HUES6 (cell line): ENCODE measurements around the gene CHADL.

ENCODE experiments used
- H3K27ac ChIP-seq: 2 replicates; pipeline ENCODE4 v1.7.0; 2013; ENCODE audit warnings: low read depth, mild to moderate bottlenecking, low read length, inconsistent platforms
- H3K27me3 ChIP-seq: 2 replicates; pipeline ENCODE4 v1.6.1; 2013; ENCODE audit warnings: low read length; ENCODE audit not compliant: control insufficient read depth, insufficient read depth
- H3K36me3 ChIP-seq: 2 replicates; pipeline ENCODE4 v1.6.1; 2013; ENCODE audit warnings: low read length; ENCODE audit not compliant: control insufficient read depth, insufficient read depth
- H3K4me1 ChIP-seq: 2 replicates; pipeline ENCODE4 v1.6.1; 2013; ENCODE audit warnings: low read length; ENCODE audit not compliant: control insufficient read depth, insufficient read depth
- H3K4me3 ChIP-seq: 2 replicates; pipeline ENCODE4 v1.5.1; 2013; ENCODE audit warnings: low read depth, low read length
- H3K9ac ChIP-seq: one replicate; pipeline ENCODE4 v1.6.1; 2013; ENCODE audit warnings: mild to moderate bottlenecking, low read length
- H3K9me3 ChIP-seq: 2 replicates; pipeline ENCODE4 v1.6.1; 2013; ENCODE audit warnings: low read depth, low read length; ENCODE audit not compliant: control insufficient read depth, insufficient read depth

Gene CHADL

DNA sequence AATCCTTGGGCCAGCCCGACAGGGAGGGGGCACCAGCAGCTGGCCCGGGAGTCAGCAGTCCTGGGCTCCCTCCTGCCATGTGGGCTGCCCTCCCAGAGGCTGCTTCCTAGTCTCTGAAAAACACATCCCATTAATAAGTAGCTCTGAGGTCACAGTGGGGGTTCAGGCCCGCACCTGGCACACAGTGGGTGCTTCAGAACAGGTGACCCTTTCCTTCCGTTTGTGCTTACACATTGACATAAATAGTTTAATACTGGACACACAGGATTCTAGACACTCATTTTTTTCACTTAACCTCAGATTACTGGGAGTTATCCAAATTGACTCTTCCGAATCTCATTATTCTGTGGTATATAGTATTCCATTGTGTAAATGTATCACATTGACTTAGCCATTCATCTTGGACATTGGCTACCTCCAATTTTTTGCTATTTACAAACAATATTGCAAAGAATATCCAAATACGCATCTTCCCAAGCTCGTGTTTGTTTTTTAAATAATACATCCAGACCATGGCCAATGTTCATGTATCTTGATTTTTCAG, 474 bp upstream of the CHADL start:
- H3K27ac ChIP-seq = no peak overlapping the region

DNA sequence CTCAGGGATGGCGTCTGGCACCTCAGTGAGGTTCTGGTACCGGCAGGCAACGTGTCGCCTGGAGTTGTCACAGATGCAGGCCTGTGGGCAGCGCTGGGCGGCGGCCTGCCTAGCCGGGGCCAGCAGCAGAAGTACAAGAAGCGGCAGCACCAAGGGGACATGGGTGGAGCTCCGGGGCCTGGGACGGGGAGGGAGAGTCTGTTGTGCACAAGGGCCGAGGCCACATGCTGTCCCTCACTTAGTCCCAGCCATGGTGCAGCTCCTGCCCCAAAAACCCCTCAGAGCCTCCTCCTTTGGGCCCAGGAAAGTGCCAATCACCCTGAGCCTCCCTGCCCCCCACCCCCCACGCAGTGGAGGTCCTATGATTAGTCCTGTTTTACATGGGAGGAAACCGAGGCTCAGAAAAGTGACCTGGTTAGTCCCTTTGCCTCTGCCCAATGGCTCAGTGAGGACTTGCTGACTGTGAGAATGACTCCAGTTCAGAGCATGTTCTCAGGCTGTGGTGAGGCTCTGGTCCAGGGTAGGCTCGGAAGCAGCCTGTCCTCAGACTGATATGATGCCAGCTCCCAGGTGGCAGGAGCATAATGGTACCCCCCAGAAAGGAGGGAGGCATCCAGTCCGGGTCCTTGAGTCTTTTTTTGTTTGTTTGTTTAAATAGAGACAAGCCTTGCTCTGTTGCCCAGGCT, 1.1 kb downstream of the CHADL start:
- Histone ChIP-seq H3K9me3 (no peaks in the 10 kb centered on the region), H3K4me3 (no peak overlapping the region), H3K27me3 (peaks cover 4% of the 10 kb centered on the region; the same call in 1 of the 2 replicates), H3K27ac (no peak overlapping the region), H3K9ac (no peak overlapping the region), H3K4me1 (peaks cover 28% of the 10 kb centered on the region), H3K36me3 (0 out of 2 replicates have a peak, but pooled peaks cover under 1% of the 10 kb centered on the region)

More for the DNA sequence above, 474 bp upstream of the CHADL start:
- peaks cover 15% of the 10 kb centered on the region for H3K36me3 ChIP-seq
- no peak overlapping the region for H3K4me3 ChIP-seq
- H3K27me3 ChIP-seq = peaks cover 4% of the 10 kb centered on the region; the same call in 1 of the 2 replicates
- H3K9me3 ChIP-seq = no peaks in the 10 kb centered on the region
- H3K4me1 ChIP-seq = peaks cover 22% of the 10 kb centered on the region
- H3K9ac ChIP-seq = no peak overlapping the region

DNA sequence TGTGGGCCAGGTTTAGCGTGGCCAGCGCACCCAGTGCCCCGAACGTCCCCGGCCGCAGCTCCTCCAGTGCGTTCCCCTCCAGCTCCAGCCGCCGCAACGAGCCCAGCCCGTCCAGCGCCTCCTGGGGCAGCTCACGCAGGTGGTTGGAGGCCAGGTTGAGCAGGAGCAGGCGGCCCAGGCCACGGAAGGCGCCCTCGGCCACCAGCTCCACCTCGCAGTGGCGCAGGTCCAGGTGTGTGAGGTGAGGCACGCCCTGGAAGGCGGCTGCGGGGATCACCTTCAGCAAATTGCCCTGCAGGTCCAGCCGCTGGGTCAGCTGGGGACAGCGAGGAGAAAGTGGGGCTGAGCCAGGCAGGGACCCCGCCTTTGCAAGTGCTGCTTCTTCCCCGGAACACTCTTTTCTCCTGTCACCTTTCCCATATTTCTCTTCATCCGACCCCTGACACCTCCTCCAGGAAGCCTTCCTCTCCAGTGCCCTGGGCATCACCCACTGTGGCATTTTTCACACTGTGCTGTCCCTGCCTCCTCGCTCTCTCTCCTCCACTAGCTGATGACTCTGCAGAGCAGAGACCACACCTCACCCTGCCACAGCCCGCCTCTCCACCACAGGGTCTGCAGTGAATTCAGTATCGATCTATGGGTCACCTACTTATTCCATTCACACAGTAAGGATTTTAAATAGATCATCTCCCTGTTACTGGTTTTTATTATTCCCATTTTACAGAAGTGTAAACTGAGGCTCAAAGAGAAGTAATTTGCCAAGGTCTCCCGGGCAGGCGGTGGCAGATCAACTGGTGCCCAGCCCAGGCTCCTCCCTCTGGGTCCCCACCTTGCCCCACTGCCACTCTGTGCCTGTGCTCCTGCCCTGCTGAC, 1.9 kb downstream of the CHADL start:
- H3K4me3 ChIP-seq = peak overlapping the region; percentile 41; the same call in 1 of the 2 replicates
- peaks cover 28% of the 10 kb centered on the region for H3K4me1 ChIP-seq
- H3K27ac ChIP-seq = peak overlapping the region; percentile 27; the same call in 1 of the 2 replicates
- peaks cover 4% of the 10 kb centered on the region; the same call in 1 of the 2 replicates for H3K27me3 ChIP-seq
- no peaks in the 10 kb centered on the region for H3K9me3 ChIP-seq
- H3K36me3 ChIP-seq = no peaks in the 10 kb centered on the region
- H3K9ac ChIP-seq = no peak overlapping the region

DNA sequence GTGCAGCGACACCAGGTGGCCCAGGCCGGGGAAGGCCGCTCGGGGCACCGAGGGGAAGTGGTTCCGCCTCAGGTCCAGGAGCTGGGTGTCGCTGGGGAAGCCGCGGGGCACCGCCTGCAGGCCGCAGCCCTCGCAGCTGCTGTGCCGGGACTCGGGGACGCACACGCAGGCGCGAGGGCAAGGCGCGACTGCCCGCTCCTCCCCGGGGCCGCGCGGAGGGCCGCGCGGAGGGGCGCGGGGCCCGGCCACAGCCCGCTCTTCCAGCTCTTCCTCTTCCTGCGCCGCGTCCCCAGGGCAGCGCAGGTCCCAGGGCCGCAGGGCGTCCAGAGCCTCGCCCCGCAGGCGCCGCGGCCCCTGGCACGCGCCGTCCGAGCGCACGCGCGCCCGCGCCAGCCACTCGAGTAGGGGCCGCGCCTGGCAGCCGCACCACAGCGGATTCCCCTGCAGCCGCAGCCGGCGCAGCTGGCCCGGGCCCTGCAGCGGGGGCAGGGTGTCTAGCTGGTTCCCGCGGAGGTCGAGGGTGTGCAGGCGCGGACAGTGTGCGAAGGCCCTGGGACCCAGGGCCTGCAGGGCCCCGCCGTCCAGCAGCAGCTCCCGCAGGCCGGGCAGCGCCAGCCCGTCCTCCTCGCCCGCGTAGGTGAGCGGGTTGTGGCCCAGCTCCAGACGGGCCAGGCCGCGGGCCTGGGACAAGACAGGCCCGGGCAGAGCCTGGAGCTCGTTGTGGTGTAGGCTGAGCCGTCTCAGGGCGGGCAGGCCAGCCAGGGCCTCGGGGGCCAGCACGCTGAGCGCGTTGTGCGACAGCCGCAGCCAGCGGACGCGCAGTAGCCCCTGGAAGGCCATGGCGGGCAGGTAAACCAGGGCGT, 2.8 kb downstream of the CHADL start:
- Histone ChIP-seq H3K27ac (peak overlapping the region; percentile 27; the same call in 1 of the 2 replicates), H3K36me3 (no peaks in the 10 kb centered on the region), H3K4me1 (peaks cover 28% of the 10 kb centered on the region), H3K27me3 (peaks cover 4% of the 10 kb centered on the region; the same call in 1 of the 2 replicates), H3K4me3 (peak overlapping the region; percentile 41; the same call in 1 of the 2 replicates), H3K9me3 (no peaks in the 10 kb centered on the region), H3K9ac (no peak overlapping the region)

DNA sequence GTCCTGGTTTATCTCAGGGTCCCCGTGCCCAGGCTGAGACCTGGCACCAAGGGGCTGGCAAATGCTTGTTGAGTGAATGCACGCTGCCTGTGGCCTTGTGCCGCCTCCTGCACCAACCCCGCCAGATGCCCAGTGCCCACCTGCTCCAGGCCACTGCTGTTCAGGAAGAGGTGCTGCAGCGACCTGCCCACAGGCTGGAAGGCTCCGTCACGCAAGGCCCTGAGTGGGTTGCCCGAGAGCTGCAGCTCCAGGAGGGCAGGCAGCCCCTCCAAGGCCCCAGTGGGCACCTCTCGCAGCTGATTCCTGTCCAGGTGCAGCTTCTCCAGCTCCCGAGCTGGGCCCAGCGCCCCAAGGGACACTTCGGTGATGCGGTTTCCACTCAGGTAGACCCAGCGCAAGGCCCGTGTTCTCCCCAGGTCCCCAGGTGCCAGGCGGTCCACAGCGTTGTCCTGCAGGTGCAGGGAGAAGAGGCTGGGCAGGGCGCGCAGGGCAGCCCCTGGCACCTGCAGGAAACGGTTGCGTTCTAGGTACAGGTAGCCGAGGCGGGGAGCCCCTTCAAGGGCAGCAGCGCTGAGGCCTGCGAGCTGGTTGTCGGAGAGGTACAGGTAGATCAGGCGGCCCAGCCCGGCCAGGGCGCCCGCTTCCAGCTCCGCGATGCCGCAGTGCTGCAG, 3.6 kb downstream of the CHADL start:
- Histone ChIP-seq H3K27me3 (peaks cover 4% of the 10 kb centered on the region; the same call in 1 of the 2 replicates), H3K4me1 (peaks cover 28% of the 10 kb centered on the region), H3K27ac (no peak overlapping the region), H3K4me3 (peak overlapping the region; percentile 41; the same call in 1 of the 2 replicates), H3K36me3 (no peaks in the 10 kb centered on the region), H3K9me3 (no peaks in the 10 kb centered on the region), H3K9ac (no peak overlapping the region)

DNA sequence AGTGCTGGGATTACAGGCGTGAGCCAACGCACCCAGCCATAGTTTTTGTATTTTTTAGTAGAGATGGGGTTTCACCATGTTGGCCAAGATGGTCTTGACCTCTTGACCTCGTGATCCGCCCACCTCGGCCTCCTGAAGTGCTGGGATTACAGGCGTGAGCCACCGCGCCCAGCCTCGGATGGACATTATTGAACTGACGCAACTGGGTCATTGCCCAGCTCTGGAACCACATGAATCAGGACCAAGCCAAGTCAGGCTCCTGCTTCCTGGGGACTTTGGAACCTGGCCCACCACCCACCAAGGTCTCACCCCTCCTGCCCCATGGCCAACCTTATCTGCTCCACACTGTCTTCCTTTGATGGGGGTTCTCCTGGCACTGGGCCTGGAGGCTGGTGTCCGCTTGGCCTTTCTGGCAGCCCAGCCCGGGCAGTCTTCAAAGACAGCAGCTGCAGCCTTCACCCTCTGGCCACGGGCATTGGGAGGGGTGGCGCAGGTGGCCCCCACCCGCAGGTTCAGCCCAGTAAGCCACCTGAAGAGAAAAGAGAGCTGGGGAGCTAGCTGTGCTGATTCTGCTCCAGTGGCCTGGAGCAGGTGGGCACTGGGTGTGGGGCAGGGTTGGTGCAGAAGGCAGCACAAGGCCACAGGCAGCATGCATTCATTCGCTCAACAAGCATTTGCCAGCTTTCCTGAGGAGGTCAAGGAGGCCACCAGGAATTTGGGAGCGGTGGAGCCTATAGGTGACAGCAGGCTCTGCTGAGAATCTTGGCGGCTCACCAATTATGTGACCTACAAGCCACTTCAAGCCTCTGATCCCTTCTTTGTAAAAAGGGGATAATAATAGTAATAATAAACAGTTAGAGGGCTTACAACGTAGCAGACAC, 5.7 kb downstream of the CHADL start:
- no peaks in the 10 kb centered on the region for H3K9me3 ChIP-seq
- peaks cover 14% of the 10 kb centered on the region for H3K36me3 ChIP-seq
- peaks cover 4% of the 10 kb centered on the region; the same call in 1 of the 2 replicates for H3K27me3 ChIP-seq
- H3K9ac ChIP-seq = no peak overlapping the region
- peaks cover 24% of the 10 kb centered on the region for H3K4me1 ChIP-seq
- no peak overlapping the region for H3K27ac ChIP-seq
- no peak overlapping the region for H3K4me3 ChIP-seq

DNA sequence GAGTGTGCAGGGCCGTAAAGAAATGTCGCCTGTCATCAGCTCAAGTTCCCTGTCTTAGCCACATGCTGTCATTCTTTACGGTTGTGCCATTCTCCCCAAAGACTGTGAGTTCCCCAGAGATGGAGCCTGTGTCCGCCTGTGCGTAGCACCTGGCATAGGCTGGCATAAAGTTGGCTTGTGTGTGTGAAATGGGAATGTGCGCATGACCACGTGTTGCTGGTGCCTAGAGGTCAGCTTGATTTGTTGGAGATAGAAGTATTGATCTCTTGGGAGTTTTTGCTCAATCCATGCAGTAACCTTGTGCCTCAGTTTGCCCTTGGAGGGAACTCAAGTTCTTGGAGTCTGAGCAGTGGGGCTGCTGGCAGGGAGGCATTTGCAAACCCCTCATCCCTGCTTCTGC, 9.4 kb downstream of the CHADL start:
- no peak overlapping the region for H3K4me3 ChIP-seq
- H3K9ac ChIP-seq = no peak overlapping the region
- peaks cover 8% of the 10 kb centered on the region for H3K4me1 ChIP-seq
- no peaks in the 10 kb centered on the region for H3K9me3 ChIP-seq
- no peak overlapping the region for H3K27ac ChIP-seq
- peaks cover 44% of the 10 kb centered on the region for H3K36me3 ChIP-seq
- no peaks in the 10 kb centered on the region for H3K27me3 ChIP-seq

DNA sequence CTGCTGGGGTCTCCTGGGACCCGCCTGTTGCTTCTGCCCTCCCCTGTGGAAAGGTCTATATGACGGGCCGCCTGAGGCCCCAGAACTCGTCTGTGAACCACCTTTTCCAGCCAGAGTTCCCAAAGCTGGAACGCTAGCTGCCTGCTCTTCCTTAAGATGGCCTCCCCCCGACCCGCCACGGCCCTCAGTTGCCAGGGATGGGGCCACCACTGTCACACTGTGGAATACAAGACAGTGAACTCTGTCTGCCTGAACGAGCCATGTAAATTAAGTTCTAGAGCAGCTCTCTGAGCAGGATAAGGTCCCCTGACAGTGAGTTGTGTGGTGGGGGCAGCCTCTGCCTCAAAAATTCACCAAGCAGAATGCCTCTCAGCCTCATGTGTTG, 10.3 kb downstream of the CHADL start:
- Histone ChIP-seq H3K36me3 (peaks cover 52% of the 10 kb centered on the region), H3K27me3 (no peaks in the 10 kb centered on the region), H3K4me3 (no peak overlapping the region), H3K4me1 (no peaks in the 10 kb centered on the region), H3K9ac (no peak overlapping the region), H3K27ac (no peak overlapping the region), H3K9me3 (no peaks in the 10 kb centered on the region)

DNA sequence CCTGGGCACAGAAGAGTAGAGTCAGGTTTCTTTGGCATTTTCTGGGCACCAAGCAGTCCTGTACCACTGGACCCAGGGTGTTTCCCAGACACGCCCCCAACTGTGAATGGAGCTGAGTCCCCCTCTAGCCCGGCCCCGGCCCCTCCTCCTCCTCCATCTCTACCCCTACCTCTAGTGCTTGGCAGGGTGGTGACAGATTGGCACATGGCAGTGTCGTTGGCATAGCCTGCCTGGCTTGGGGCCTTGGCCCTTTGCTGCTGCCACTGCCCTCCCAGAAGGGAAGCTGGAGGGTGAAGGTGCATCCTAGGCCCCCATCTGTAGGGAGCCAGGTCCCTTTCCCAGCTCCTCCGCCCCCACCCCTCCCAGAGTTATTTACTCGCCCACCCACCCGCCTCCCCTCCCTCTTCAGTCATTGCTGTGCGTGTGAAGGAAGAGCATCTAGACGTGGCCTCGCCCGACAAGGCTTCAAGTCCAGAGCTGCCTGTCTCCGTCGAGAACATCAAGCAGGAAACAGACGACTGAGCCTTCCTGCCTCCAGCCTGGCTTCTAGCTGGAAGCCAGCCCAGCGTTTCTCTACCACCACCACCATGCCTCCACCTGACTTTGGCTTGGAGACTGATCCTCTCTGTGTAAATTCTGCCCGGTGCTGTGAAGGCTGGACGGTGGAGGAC, 10.9 kb downstream of the CHADL start:
- H3K27me3 ChIP-seq = no peaks in the 10 kb centered on the region
- H3K4me3 ChIP-seq = no peak overlapping the region
- no peaks in the 10 kb centered on the region for H3K4me1 ChIP-seq
- H3K9me3 ChIP-seq = no peaks in the 10 kb centered on the region
- H3K27ac ChIP-seq = no peak overlapping the region
- H3K36me3 ChIP-seq = peaks cover 57% of the 10 kb centered on the region
- H3K9ac ChIP-seq = no peak overlapping the region
